Measurements from ENCODE around the gene NCOR1. TPM values are rescaled to one million over a fixed set of nuclear protein-coding genes. Genes with fewer than 3 reads are reported as not detected.

The NCOR1 gene
- total and polyA plus RNA-seq, 2 of the 13 experiments (the other 11 are each of a cell fraction or from before 2014, with no cell fraction given): 57.0 to 71.7 TPM

DNA sequence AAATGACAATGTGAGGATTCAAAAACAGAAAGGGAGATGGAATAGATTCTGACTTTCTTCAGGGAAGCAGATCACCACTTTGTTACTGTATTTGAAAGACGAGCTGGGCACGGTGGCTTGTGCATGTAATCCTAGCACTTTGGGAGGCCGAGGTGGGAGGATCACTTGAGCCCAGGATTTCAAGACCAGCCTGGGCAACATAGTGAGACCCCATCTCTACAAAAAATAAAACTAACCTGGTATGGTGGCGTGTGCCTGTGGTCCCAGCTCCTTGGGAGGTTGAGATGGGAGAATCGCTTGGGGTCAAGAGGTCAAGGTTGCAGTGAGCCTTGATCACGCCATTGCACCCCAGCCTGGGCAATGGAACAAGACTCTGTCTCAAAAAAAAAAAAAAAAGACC is 35.7 kb upstream of the NCOR1 start:
- ChIA-PET CTCF (ENCODE audit: low intra/inter-chr PET ratio, low total read pairs) (no interaction called here), POLR2A (interaction anchor here (0.9 to 2.6 kb wide), 8 partner anchors 34 to 102 kb away, joined by 3 to 26 read pairs (median 8); partner anchors contain the start of genes CENPV, NCOR1 and PIGL)
- Histone ChIP-seq H3K4me3 (replicated peaks in 1 of 3; ENCODE audit: insufficient read depth in 1 of 3, low read depth in 2 of 3, low read length in 3 of 3) (no peak overlapping the region), H3K9ac (ENCODE audit: insufficient read depth, low read depth, low read length) (no peak overlapping the region; the same call in 1 of the 2 replicates), H2AFZ (ENCODE audit: low read length) (no peak overlapping the region), H3K79me2 (ENCODE audit: insufficient read depth, low read length) (no peaks in the 10 kb centered on the region), H3K4me1 (ENCODE audit: insufficient read depth, low read length) (peaks cover 90% of the 10 kb centered on the region), H3K27ac (ENCODE audit: extremely low read length, insufficient read depth, low read length) (peak overlapping the region; percentile 63), H3K9me3 (ENCODE audit: low read length) (no peaks in the 10 kb centered on the region), H4K20me1 (ENCODE audit: insufficient read depth, low read length) (no peaks in the 10 kb centered on the region), H3K36me3 (replicated peaks in 1 of 2; ENCODE audit: control insufficient read depth in 1 of 2, insufficient read depth in 2 of 2, low read length in 2 of 2) (no peaks in the 10 kb centered on the region; a peak in 1 of 5 replicates), H3K27me3 (ENCODE audit: control insufficient read depth in 1 of 2, insufficient read depth in 2 of 2, low read length in 2 of 2) (no peaks in the 10 kb centered on the region), H3K4me2 (ENCODE audit: low read depth, low read length) (no peak overlapping the region)
- BruUV-seq (replicated peaks): no TSS peak
- no peak for DNase-seq (ENCODE audit: low spot score)
- 83% methylated on average over 6 of the region's 6 CpGs for WGBS (ENCODE audit: low lambda C conversion rate)
- TF ChIP-seq NR1H2 (CRISPR knock-in tag; IDR thresholded peaks at IDR 0.05; ENCODE audit: borderline replicate concordance, low read depth) (no peak), ZNF496 (CRISPR knock-in tag; IDR thresholded peaks at IDR 0.05; ENCODE audit: insufficient replicate concordance) (no peak), ZNF121 (CRISPR knock-in tag; IDR thresholded peaks at IDR 0.05) (peak; percentile 99), KLF6 (CRISPR knock-in tag; IDR thresholded peaks at IDR 0.05) (peak; percentile 8; the same call in 1 of the 2 replicates)
- ATAC-seq: no peak
- no peak for FAIRE-seq
- intact Hi-C loops (cut with micrococcal nuclease; ENCODE audit: unreplicated experiment) (no loop called here), in situ Hi-C loops (cut with HindIII; ENCODE audit: extremely low pct_ligation_motif_present, low pct_unique_long_range_greater_than_20kb) (no loop called here)

DNA sequence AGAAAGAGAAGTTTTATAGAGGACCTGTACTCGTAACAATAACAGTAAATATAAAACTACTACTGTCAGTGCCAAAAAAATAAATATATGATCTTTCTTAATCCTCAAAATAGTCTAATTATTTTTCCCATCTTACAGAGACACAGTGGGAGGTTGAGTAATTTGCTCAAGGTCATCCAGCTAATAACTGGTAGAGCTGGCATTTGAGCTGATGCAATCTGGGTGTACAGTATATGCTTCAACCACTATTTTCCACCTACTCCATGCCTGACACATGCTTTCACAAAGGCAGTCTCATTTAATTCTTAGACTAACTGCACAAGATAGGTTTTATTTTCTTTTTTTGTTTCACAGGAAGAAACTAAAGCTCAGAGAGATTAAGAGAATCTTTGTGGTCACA is 35.3 kb upstream of the NCOR1 start:
- ChIA-PET CTCF (ENCODE audit: low intra/inter-chr PET ratio, low total read pairs) (no interaction called here), POLR2A (interaction anchor here (0.9 to 2.6 kb wide), 8 partner anchors 34 to 102 kb away, joined by 3 to 26 read pairs (median 8); partner anchors contain the start of genes CENPV, NCOR1 and PIGL)
- in situ Hi-C loops (cut with HindIII; ENCODE audit: extremely low pct_ligation_motif_present, low pct_unique_long_range_greater_than_20kb): no loop called here
- Histone ChIP-seq H3K27me3 (ENCODE audit: control insufficient read depth in 1 of 2, insufficient read depth in 2 of 2, low read length in 2 of 2) (no peaks in the 10 kb centered on the region), H3K27ac (ENCODE audit: extremely low read length, insufficient read depth, low read length) (peak overlapping the region; percentile 69), H3K4me2 (ENCODE audit: low read depth, low read length) (no peak overlapping the region), H3K4me1 (ENCODE audit: insufficient read depth, low read length) (peaks cover 87% of the 10 kb centered on the region), H3K36me3 (replicated peaks in 1 of 2; ENCODE audit: control insufficient read depth in 1 of 2, insufficient read depth in 2 of 2, low read length in 2 of 2) (no peaks in the 10 kb centered on the region; a peak in 1 of 5 replicates), H3K4me3 (replicated peaks in 1 of 3; ENCODE audit: insufficient read depth in 1 of 3, low read depth in 2 of 3, low read length in 3 of 3) (no peak overlapping the region), H4K20me1 (ENCODE audit: insufficient read depth, low read length) (no peaks in the 10 kb centered on the region), H2AFZ (ENCODE audit: low read length) (no peak overlapping the region), H3K9me3 (ENCODE audit: low read length) (no peaks in the 10 kb centered on the region), H3K9ac (ENCODE audit: insufficient read depth, low read depth, low read length) (peak overlapping the region; percentile 31), H3K79me2 (ENCODE audit: insufficient read depth, low read length) (no peaks in the 10 kb centered on the region)
- WGBS (ENCODE audit: low lambda C conversion rate): 96% methylated on average over 1 of the region's 1 CpG
- intact Hi-C loops (cut with micrococcal nuclease; ENCODE audit: unreplicated experiment): no loop called here
- no TSS peak for BruUV-seq (replicated peaks)
- DNase-seq (ENCODE audit: low spot score) (peak; percentile 70), FAIRE-seq (no peak), ATAC-seq (peak; percentile 62)
- TF ChIP-seq, protein P1, sequence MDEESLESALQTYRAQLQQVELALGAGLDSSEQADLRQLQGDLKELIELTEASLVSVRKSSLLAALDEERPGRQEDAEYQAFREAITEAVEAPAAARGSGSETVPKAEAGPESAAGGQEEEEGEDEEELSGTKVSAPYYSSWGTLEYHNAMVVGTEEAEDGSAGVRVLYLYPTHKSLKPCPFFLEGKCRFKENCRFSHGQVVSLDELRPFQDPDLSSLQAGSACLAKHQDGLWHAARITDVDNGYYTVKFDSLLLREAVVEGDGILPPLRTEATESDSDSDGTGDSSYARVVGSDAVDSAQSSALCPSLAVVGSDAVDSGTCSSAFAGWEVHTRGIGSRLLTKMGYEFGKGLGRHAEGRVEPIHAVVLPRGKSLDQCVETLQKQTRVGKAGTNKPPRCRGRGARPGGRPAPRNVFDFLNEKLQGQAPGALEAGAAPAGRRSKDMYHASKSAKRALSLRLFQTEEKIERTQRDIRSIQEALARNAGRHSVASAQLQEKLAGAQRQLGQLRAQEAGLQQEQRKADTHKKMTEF (CRISPR knock-in tag; IDR thresholded peaks at IDR 0.05): peak; percentile 54
- 0 out of 2 replicates have a peak, but pooled peaks have one; percentile 41 for TF ChIP-seq BCL6 (CRISPR knock-in tag; IDR thresholded peaks at IDR 0.05)
- TF ChIP-seq CEBPB (IDR thresholded peaks at IDR 0.05; ENCODE audit: borderline replicate concordance, low read depth, low read length): peak; percentile 93
- TF ChIP-seq, protein P2, sequence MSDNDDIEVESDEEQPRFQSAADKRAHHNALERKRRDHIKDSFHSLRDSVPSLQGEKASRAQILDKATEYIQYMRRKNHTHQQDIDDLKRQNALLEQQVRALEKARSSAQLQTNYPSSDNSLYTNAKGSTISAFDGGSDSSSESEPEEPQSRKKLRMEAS (IDR thresholded peaks at IDR 0.05): 0 out of 2 replicates have a peak, but pooled peaks have one; percentile 17
- TF ChIP-seq ERF (CRISPR knock-in tag; IDR thresholded peaks at IDR 0.05): peak; percentile 38; the same call in 1 of the 2 replicates
- TF ChIP-seq, protein P3, sequence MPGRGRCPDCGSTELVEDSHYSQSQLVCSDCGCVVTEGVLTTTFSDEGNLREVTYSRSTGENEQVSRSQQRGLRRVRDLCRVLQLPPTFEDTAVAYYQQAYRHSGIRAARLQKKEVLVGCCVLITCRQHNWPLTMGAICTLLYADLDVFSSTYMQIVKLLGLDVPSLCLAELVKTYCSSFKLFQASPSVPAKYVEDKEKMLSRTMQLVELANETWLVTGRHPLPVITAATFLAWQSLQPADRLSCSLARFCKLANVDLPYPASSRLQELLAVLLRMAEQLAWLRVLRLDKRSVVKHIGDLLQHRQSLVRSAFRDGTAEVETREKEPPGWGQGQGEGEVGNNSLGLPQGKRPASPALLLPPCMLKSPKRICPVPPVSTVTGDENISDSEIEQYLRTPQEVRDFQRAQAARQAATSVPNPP (CRISPR knock-in tag; IDR thresholded peaks at IDR 0.05): no peak
- TF ChIP-seq, protein P4, sequence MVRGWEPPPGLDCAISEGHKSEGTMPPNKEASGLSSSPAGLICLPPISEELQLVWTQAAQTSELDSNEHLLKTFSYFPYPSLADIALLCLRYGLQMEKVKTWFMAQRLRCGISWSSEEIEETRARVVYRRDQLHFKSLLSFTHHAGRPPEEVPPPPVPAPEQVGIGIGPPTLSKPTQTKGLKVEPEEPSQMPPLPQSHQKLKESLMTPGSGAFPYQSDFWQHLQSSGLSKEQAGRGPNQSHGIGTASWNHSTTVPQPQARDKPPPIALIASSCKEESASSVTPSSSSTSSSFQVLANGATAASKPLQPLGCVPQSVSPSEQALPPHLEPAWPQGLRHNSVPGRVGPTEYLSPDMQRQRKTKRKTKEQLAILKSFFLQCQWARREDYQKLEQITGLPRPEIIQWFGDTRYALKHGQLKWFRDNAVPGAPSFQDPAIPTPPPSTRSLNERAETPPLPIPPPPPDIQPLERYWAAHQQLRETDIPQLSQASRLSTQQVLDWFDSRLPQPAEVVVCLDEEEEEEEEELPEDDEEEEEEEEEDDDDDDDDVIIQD (CRISPR knock-in tag; IDR thresholded peaks at IDR 0.05; ENCODE audit: low read depth): peak; percentile 66; the same call in 1 of the 2 replicates
- no peak for TF ChIP-seq POGZ (CRISPR knock-in tag; IDR thresholded peaks at IDR 0.05)
- peak; percentile 43; the same call in 1 of the 2 replicates for TF ChIP-seq MIXL1 (CRISPR knock-in tag; IDR thresholded peaks at IDR 0.05)
- peak; percentile 62 for TF ChIP-seq TEAD3 (CRISPR knock-in tag; optimal IDR thresholded peaks at IDR 0.05; ENCODE audit: borderline replicate concordance)
- peak; percentile 30; the same call in 1 of the 2 replicates for TF ChIP-seq SMC3 (IDR thresholded peaks at IDR 0.05; ENCODE audit: low read length)
- TF ChIP-seq TBX2 (CRISPR knock-in tag; IDR thresholded peaks at IDR 0.05; ENCODE audit: borderline replicate concordance): peak; percentile 37; the same call in 1 of the 2 replicates
